Astrocyte of the spinal cord (primary cell): ENCODE data around the gene CLDN1.

Experiments
- DNase-seq: peaks from one replicate; pipeline ENCODE4 v3.0.0; 2011; ENCODE audit warnings: low read depth, low spot score
- H3K4me3 ChIP-seq: 2 replicates; pipeline ENCODE4 v1.5.1; 2011; ENCODE audit warnings: low read depth, mild to moderate bottlenecking, low read length, moderate library complexity
- in situ Hi-C: cut with HindIII; loops from 2 replicates; pipeline ENCODE4 v1.10.0; 2017; ENCODE audit warnings: low sequenced_read_pairs
- TF ChIP-seq, protein P1 (sequence below): IDR thresholded peaks from 2 replicates; pipeline ENCODE4 v1.5.1; 2012; ENCODE audit warnings: low read depth, mild to moderate bottlenecking, low read length, inconsistent platforms

Gene CLDN1, protein sequence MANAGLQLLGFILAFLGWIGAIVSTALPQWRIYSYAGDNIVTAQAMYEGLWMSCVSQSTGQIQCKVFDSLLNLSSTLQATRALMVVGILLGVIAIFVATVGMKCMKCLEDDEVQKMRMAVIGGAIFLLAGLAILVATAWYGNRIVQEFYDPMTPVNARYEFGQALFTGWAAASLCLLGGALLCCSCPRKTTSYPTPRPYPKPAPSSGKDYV

DNA sequence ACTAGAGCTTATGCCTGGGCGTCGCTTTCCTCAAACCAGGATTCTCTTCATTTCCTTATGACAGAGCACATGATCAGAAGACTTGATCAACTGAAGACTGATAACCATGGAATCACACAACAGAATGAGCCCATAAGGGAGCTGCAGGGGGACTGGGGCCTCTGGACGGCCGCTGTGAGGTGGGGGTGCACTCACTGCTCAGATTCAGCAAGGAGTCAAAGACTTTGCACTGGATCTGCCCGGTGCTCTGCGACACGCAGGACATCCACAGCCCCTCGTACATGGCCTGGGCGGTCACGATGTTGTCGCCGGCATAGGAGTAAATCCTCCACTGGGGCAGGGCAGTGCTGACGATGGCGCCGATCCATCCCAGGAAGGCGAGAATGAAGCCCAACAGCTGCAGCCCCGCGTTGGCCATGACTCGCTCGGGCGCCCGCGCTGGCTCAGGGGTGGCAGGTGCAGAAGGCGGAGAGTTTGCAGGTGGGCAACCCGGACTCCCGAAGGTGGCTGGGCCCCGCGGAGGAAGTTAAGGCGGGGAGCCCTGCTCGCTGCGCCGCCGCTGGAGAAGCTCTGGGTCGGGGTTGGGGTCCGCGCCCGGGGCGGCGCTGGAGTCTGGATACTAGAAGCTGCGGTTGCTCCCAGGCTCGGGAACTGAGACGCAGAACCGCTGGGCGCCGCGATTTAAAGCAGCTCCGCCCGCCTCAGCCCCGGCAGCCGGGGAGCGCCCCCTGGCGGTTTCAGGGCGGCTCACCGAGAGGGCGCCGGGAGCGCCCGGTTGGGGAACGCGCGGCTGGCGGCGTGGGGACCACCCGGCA, at the start of gene CLDN1:
Gene CLDN1, minus strand, starts transcription at position 658 of the 815 bp plus-strand sequence. Its CDS starts 240 bp downstream, at position 418.
- TF ChIP-seq, protein P1, sequence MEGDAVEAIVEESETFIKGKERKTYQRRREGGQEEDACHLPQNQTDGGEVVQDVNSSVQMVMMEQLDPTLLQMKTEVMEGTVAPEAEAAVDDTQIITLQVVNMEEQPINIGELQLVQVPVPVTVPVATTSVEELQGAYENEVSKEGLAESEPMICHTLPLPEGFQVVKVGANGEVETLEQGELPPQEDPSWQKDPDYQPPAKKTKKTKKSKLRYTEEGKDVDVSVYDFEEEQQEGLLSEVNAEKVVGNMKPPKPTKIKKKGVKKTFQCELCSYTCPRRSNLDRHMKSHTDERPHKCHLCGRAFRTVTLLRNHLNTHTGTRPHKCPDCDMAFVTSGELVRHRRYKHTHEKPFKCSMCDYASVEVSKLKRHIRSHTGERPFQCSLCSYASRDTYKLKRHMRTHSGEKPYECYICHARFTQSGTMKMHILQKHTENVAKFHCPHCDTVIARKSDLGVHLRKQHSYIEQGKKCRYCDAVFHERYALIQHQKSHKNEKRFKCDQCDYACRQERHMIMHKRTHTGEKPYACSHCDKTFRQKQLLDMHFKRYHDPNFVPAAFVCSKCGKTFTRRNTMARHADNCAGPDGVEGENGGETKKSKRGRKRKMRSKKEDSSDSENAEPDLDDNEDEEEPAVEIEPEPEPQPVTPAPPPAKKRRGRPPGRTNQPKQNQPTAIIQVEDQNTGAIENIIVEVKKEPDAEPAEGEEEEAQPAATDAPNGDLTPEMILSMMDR, result peak; percentile 84
- peak within 1 kb of the TSS; percentile 60 for H3K4me3 ChIP-seq
- in situ Hi-C loops, result no loop called here
- DNase-seq, result peak; percentile 81

DNA sequence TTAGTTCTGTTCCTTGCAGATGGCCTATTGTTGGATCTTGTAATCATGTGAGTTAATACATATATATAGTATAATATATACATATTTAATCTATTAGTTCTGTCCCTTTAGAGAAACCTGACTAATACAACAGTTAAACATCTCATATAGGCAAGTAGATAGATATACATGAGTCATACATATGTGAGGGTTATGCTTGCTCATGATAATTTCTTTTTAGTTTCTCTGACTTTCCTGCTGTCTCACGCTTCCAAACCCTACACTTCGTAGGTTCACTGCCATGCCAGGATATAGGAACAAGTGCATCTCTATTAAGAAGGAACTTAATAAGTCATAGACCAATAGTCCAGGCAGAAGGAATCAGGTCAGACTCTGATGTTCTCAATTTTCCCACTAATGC, 48.9 kb upstream of the CLDN1 start:
- in situ Hi-C loops, result no loop called here
- no peak for DNase-seq
- TF ChIP-seq, protein P1, result no peak
- no peak overlapping the region for H3K4me3 ChIP-seq

DNA sequence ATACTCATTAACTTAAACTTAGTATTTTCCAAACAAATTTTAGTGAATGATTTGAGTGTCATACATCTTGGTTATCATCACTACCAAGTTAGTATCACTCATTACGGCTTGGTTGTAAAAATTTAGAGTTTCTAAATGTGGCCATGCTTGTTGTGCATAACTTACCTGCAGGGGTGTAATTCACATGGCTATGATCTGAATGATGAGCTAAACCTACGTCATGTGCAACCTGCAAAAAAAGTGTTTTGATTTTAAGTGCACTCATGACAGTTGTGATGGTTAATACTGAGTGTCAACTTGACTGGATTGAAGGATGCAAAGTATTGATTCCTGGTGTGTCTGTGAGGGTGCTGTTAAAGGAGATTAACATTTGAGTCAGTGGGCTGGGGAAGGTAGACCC, 48.1 kb upstream of the CLDN1 start:
- H3K4me3 ChIP-seq, result no peak overlapping the region
- in situ Hi-C loops, result no loop called here
- TF ChIP-seq, protein P1, result no peak
- DNase-seq, result no peak

DNA sequence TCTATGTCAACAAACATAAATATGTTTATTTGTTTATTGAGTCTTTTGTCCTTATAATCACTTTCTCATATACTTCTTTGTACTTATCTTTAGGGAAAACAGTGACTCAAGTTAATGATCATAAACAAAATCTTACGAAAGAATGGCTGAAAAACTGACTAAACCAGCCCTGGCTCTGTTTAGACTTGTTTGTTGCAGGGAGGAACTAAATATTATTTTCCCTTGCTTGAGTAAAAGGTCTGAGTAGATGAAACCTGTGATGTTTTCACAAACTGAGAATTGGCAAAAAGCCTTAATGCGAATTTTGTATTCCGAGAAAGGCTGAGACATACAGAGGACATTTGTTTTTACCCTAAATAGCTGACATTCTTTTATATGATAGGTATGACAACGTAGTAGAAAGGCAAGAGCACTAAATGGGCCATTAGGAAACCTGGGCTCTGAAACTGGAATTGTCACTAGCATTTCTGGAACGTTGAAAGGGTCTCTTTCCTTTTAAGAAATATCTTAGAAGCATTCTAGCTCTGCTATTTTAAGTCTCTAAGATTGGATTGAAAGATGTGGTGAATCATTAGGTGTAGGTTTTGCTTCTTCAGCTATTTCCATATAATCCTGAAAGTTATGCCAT, 47.5 kb upstream of the CLDN1 start:
- in situ Hi-C loops, result no loop called here
- H3K4me3 ChIP-seq, result no peak overlapping the region
- TF ChIP-seq, protein P1, result no peak
- no peak for DNase-seq

DNA sequence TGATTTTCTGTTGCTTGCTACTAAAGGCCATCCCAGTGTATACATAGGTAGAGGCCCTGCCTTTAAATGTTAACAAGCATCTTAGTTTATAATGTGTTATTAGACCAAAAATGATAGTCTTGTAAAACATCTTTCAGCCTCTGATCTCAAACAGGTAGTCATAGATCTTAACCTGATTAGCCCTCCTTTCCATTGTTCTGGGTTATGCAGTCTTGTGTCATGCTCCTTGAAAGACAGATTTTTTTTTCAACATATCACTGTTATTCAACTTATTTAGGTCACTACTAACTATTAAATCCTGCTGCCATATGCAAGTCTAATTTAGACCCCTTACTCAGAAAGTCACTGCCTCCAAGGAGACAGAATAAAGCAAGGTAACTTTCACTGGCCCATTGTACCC, 46.6 kb upstream of the CLDN1 start:
- no peak overlapping the region for H3K4me3 ChIP-seq
- no peak for DNase-seq
- in situ Hi-C loops, result no loop called here
- TF ChIP-seq, protein P1, result no peak

DNA sequence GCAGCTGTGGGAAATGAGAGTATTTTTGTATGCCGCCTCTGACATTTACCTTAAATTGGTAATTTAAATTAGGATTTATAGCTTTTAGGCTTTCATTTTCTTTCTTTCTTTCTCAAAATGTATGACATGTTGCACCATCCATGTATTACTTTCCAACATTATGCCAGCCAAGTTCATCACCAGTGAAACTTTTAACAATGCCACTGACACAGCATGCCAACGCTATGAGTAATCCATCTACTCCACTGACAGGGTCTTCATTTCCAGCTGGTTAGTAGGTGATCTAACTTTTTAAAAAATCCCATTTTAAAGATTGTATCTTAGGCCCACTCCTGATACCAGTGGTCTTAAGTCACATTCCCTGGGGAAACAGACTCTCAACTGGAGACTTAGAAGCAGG, 43.9 kb upstream of the CLDN1 start:
- H3K4me3 ChIP-seq, result no peak overlapping the region
- TF ChIP-seq, protein P1, result no peak
- no peak for DNase-seq
- in situ Hi-C loops, result no loop called here
